Activated CD4-positive, alpha-beta T cell treated with anti-CD3 and anti-CD28 coated beads, Interleukin-2, Interleukin-6, amounts not matched to agents 100 ng/mL and 50 ng/mL, durations not matched to agents 16 hours and 8 hours (primary cell): ENCODE results near the gene SCFD2.
"Not testable (repeated sequence)": the region's sequence is repeated elsewhere in the genome, so short reads cannot be mapped to it uniquely, and the experiment has no call there.

Experiments
- DNase-seq: peaks from one replicate; pipeline ENCODE4 v3.0.0-alpha.2; 2020

SCFD2 gene

GRCh38 chr4:53185869-53186585, 179.8 kb downstream of the SCFD2 start:
- DNase-seq: no peak

DNA sequence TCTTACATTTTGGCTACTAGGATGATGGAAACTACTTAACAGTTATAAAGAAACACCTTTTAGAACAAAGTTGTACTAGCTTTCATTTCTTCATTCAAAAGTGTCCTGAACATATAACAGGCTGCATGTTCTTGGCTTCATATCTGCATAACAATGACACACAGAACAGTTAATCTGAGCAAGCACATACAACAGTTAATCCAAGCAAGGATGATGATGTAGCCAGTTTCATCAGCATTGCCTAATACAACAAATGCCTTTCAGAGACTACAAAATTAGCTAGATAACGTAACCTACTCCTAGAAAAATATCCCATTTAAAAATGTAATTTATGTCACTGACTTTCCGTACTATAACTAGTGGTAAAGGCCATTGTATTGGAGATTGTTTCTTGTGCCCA, 182.1 kb downstream of the SCFD2 start:
- DNase-seq: no peak

DNA sequence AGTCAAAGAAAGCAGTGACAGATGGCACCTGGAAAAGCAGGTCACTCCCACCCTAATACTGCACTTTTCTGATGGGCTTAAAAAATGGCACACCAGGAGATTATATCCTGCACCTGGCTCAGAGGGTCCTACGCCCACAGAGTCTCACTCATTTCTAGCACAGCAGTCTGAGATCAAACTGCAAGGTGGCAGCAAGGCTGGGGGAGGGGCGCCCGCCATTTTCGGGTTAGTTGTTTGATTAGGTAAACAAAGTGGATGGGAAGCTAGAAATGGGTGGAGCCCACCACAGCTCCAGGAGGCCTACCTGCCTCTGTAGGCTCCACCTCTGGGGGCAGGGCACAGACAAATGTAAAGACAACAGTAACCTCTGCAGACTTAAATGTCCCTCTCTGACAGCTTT, 188.1 kb downstream of the SCFD2 start:
- DNase-seq: not testable (repeated sequence)

DNA sequence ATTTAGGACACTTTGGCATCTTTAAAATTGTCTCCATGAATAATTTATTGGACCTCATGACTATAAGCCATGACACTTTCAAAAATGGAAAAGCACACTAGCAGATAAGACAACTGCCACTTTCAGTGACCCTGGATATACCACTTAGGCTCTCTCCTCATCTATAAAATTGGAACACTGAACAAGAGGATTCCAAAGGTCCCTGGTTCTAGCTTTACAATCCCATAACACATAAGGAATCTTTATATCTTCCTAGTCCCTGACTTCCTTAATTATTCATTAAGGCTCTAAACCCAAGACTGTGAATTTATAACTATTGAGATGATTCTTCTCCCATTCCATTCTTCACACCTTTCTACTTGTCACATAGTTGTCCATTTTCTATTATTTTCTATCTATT, 190.2 kb downstream of the SCFD2 start:
- DNase-seq: no peak

DNA sequence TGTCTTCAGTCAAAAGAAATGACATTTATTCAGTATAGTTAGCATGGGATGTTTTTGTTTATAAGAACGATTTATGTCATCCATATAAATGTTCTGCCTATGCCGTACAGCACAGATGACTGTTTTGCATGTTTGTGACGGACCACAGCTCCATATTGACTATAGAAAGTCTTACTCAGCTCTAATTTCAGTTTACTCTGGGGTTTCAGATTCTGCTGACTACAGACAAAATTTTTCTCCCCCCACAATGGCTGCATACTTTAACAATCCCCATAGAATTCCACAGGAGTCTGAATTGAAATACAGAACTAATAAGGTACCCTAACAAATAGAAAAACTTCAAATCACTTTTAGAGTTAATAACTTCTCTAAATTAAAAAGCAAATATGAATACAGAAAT, 191.0 kb downstream of the SCFD2 start:
- no peak for DNase-seq

DNA sequence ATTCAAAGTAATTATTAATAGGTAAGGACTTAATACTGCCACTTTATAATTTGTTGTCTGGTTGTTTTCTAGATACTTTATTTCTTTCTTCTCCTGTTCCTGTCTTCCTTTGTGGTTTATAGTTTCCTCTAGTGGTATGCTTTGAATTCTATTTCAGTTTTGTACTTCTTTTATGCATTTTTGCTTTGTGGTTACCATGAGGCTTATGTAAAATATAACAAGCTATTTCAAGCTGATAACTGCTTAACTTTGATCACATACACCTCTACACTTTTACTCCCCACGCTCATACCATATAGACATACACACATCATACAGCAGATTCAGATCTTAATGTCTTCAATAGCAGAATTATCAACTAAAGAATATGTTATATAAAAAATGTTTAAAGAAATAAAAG, 192.3 kb downstream of the SCFD2 start:
- DNase-seq: no peak

GRCh38 chr4:53171797-53172196, 194.1 kb downstream of the SCFD2 start:
- no peak for DNase-seq

GRCh38 chr4:53169695-53170617, 195.9 kb downstream of the SCFD2 start:
- no peak for DNase-seq

GRCh38 chr4:53168228-53168627, 197.6 kb downstream of the SCFD2 start:
- DNase-seq: no peak

DNA sequence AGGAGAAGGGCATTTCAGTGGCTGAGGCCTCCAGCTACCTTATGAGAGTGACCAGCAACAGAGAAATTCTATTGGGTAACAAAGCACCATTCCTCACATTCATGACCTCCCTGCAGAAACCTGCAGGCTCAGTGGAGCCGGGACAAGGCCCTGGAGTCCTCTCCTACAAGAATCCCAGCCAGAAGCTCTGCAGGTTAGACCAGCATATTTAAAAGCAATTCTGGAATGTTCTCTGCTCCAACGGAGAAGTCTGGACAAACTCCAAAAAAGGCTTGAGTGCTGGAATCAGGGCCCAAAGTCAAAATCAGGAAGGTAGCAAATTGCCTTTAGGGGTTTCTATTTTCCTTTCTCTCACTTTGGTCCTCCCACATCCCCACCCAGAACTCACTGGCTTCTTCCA, 202.9 kb downstream of the SCFD2 start:
- DNase-seq: no peak

DNA sequence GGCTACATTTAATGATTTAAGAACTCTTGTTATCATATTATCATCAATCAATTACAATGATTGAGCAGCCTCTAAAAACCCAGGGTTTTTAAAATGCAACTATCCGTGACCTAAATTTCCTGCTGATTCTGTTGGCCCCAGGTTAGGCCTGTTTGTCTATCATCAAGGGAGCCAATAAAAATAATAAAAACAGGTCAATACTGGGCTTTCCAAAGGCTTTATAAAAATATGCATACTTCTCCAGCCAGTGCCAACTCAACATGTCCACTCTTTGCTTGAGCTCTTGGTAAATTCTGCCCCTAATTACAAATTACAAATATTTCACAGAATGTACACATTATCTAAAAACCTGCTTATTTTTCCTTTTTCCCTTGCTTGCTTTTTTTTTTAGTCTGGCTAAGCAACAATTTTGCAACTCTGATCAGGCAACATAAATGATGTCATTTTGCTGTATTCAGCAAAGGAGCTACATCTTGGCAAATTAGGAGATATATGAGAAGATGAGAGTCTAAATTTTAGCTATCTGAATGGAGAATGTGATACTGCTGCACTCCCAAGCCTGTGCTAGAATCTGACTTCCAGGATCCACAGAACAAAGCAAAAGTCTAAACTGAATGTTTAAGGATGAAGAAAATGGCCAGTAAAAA, 204.0 kb downstream of the SCFD2 start:
- DNase-seq: no peak

DNA sequence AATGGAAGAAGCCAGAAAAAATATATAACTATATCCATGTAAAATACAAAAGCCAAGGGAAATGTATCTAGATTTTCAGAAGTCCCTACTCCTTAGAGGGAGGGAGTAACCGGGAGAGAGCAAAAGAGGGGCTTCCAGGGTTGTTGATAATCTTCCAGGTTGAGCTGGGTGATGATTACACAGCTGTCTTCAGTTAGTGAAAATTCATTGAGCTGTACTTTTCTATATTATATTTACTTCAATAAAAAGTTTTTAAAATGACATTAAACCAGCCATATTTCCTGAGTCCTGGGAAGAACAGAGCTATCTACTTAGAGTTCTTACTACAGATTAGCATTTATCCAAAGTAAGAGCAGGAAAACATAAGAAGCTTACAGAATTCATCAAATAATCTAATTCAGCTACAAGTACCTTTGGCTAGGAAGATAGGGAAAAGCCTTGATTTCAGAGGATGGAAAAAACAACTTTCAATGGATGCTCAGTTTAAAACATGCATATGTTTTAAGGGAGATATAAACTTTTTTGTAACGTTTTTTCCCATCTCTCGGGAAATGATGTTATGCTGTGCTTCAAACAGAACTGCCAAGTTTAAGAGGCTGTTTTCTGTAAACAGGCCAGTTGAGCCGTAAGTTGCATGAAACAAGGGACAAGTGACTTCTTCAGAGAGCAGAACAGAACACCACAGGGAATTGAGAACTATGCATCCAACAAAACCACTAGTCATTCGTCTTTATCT, 204.6 kb downstream of the SCFD2 start:
- DNase-seq: no peak

GRCh38 chr4:53156896-53157295, 209.0 kb downstream of the SCFD2 start:
- DNase-seq: no peak

- DNase-seq: no peak
Observed at GRCh38 chr4:53152467-53152866, 213.4 kb downstream of the SCFD2 start.

- no peak for DNase-seq
Observed at GRCh38 chr4:53151489-53151788, 214.4 kb downstream of the SCFD2 start.

- DNase-seq: no peak
Observed at GRCh38 chr4:53150631-53151488, 215.0 kb downstream of the SCFD2 start.

DNA sequence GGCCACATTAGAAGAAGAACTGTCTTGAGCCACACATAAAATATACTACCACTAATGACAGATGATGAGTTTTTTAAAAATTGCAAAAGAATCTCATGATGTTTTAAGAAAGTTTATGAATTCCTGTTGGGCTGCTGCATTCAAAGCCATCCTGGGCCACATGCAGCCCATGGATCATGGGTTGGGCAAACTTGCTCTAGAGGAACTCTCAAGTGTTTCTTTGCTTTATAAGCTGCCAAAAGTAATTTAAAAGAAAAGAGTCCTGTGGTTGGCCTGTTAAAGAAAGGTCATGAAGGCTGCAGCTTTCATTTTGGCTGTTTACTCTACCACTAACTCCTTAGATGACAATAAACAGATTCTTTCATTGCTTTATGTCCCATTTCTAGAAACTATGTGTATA, 218.2 kb downstream of the SCFD2 start:
- DNase-seq: no peak

GRCh38 chr4:53147197-53147596, 218.7 kb downstream of the SCFD2 start:
- DNase-seq: no peak

DNA sequence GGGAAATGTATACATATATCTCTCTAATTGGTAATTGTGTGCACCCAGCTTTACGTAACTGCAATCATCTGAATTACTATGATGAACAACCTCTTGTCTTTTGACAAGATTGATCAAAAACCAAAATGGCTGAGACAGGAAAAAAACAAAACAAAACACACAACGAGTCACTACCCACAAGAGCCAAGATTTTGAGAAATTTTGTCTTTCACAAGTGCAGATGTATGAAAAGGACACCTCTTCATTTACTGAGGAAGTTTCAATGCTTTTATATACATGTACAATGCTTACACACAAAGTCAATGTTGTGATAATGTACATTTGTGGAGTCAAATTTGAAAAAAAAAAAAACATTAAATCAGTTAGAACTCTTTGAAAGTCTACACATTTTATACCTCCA, 224.6 kb downstream of the SCFD2 start:
- DNase-seq: no peak

DNA sequence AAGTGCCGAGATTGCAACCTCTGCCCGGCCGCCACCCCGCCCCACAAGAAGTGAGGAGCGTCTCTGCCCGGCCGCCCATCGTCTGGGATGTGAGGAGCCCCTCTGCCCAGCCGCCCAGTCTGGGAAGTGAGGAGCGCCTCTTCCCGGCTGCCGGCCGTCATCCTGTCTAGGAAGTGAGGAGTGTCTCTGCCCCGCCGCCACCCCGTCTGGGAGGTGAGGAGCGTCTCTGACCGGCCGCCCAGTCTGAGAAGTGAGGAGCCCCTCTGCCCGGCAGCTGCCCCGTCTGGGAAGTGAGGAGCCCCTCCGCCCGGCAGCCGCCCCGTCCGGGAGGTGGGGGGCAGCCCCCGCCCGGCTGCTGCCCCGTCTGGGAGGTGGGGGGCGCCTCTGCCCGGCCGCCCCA, 226.6 kb downstream of the SCFD2 start:
- DNase-seq: not testable (repeated sequence)

GRCh38 chr4:53137468-53137867, 228.4 kb downstream of the SCFD2 start:
- DNase-seq: no peak

GRCh38 chr4:53136954-53137353, 228.9 kb downstream of the SCFD2 start:
- DNase-seq: no peak
